ENCODE results near the gene AGBL1.

AGBL1 gene

GRCh38 chr15:86384186-86384585, 304.5 kb downstream of the AGBL1 start:
- Mint-ChIP-seq H3K4me1 (ENCODE audit: low read depth) (no peaks in the 10 kb centered on the region), H3K9me3 (ENCODE audit: low read depth) (no peaks in the 10 kb centered on the region), H3K27me3 (peaks cover 19% of the 10 kb centered on the region), H3K27ac (no peak overlapping the region), H3K4me3 (no peak overlapping the region), H3K36me3 (no peaks in the 10 kb centered on the region)

- H3K36me3 Mint-ChIP-seq, result no peaks in the 10 kb centered on the region
- peaks cover 8% of the 10 kb centered on the region for H3K27me3 Mint-ChIP-seq
- no peak overlapping the region for H3K27ac Mint-ChIP-seq
- no peak overlapping the region for H3K4me3 Mint-ChIP-seq
- no peaks in the 10 kb centered on the region for H3K4me1 Mint-ChIP-seq (ENCODE audit: low read depth)
- no peaks in the 10 kb centered on the region for H3K9me3 Mint-ChIP-seq (ENCODE audit: low read depth)
Measured at GRCh38 chr15:86392296-86392695, 312.6 kb downstream of the AGBL1 start.

- Mint-ChIP-seq H3K27ac (no peak overlapping the region), H3K27me3 (peaks cover 6% of the 10 kb centered on the region), H3K4me3 (no peak overlapping the region), H3K4me1 (ENCODE audit: low read depth) (no peaks in the 10 kb centered on the region), H3K36me3 (no peaks in the 10 kb centered on the region), H3K9me3 (ENCODE audit: low read depth) (no peaks in the 10 kb centered on the region)
Measured at GRCh38 chr15:86392874-86393273, 313.2 kb downstream of the AGBL1 start.

- Mint-ChIP-seq H3K9me3 (ENCODE audit: low read depth) (no peaks in the 10 kb centered on the region), H3K36me3 (no peaks in the 10 kb centered on the region), H3K4me3 (no peak overlapping the region), H3K27ac (no peak overlapping the region), H3K27me3 (peaks cover 2% of the 10 kb centered on the region), H3K4me1 (ENCODE audit: low read depth) (no peaks in the 10 kb centered on the region)
Measured at GRCh38 chr15:86394866-86395265, 315.2 kb downstream of the AGBL1 start.

GRCh38 chr15:86399041-86399954, 319.6 kb downstream of the AGBL1 start:
- Mint-ChIP-seq H3K9me3 (ENCODE audit: low read depth) (no peaks in the 10 kb centered on the region), H3K27ac (no peak overlapping the region), H3K4me1 (ENCODE audit: low read depth) (no peaks in the 10 kb centered on the region), H3K27me3 (no peaks in the 10 kb centered on the region), H3K4me3 (no peak overlapping the region), H3K36me3 (no peaks in the 10 kb centered on the region)

GRCh38 chr15:86403221-86403620, 323.6 kb downstream of the AGBL1 start:
- H3K36me3 Mint-ChIP-seq, result no peaks in the 10 kb centered on the region
- H3K27ac Mint-ChIP-seq, result no peak overlapping the region
- H3K9me3 Mint-ChIP-seq (ENCODE audit: low read depth), result no peaks in the 10 kb centered on the region
- H3K4me1 Mint-ChIP-seq (ENCODE audit: low read depth), result no peaks in the 10 kb centered on the region
- no peak overlapping the region for H3K4me3 Mint-ChIP-seq
- H3K27me3 Mint-ChIP-seq, result peaks cover under 1% of the 10 kb centered on the region

GRCh38 chr15:86403914-86404583, 324.4 kb downstream of the AGBL1 start:
- Mint-ChIP-seq H3K36me3 (no peaks in the 10 kb centered on the region), H3K9me3 (ENCODE audit: low read depth) (no peaks in the 10 kb centered on the region), H3K27me3 (peaks cover 2% of the 10 kb centered on the region), H3K27ac (no peak overlapping the region), H3K4me1 (ENCODE audit: low read depth) (no peaks in the 10 kb centered on the region), H3K4me3 (no peak overlapping the region)

GRCh38 chr15:86408261-86408660, 328.6 kb downstream of the AGBL1 start:
- no peaks in the 10 kb centered on the region for H3K9me3 Mint-ChIP-seq (ENCODE audit: low read depth)
- H3K36me3 Mint-ChIP-seq, result no peaks in the 10 kb centered on the region
- H3K27me3 Mint-ChIP-seq, result peaks cover 5% of the 10 kb centered on the region
- no peak overlapping the region for H3K4me3 Mint-ChIP-seq
- H3K27ac Mint-ChIP-seq, result no peak overlapping the region
- H3K4me1 Mint-ChIP-seq (ENCODE audit: low read depth), result no peaks in the 10 kb centered on the region

- Mint-ChIP-seq H3K27me3 (peaks cover 5% of the 10 kb centered on the region), H3K27ac (no peak overlapping the region), H3K4me1 (ENCODE audit: low read depth) (no peaks in the 10 kb centered on the region), H3K4me3 (no peak overlapping the region), H3K9me3 (ENCODE audit: low read depth) (peaks cover 3% of the 10 kb centered on the region), H3K36me3 (no peaks in the 10 kb centered on the region)
Measured at GRCh38 chr15:86411916-86412315, 332.2 kb downstream of the AGBL1 start.

GRCh38 chr15:86413191-86413590, 333.5 kb downstream of the AGBL1 start:
- Mint-ChIP-seq H3K36me3 (no peaks in the 10 kb centered on the region), H3K27ac (no peak overlapping the region), H3K9me3 (ENCODE audit: low read depth) (peaks cover 3% of the 10 kb centered on the region), H3K27me3 (peaks cover 5% of the 10 kb centered on the region), H3K4me3 (no peak overlapping the region), H3K4me1 (ENCODE audit: low read depth) (no peaks in the 10 kb centered on the region)

- H3K36me3 Mint-ChIP-seq, result peaks cover 3% of the 10 kb centered on the region
Measured at GRCh38 chr15:86425746-86426145, 346.1 kb downstream of the AGBL1 start.

GRCh38 chr15:86432861-86433260, 353.2 kb downstream of the AGBL1 start:
- H3K4me3 Mint-ChIP-seq, result no peak overlapping the region
- peaks cover 2% of the 10 kb centered on the region for H3K27me3 Mint-ChIP-seq
- H3K9me3 Mint-ChIP-seq (ENCODE audit: low read depth), result no peaks in the 10 kb centered on the region
- no peaks in the 10 kb centered on the region for H3K4me1 Mint-ChIP-seq (ENCODE audit: low read depth)
- H3K27ac Mint-ChIP-seq, result no peak overlapping the region
- H3K36me3 Mint-ChIP-seq, result no peaks in the 10 kb centered on the region

More at GRCh38 chr15:86425746-86426145, 346.1 kb downstream of the AGBL1 start:
- H3K27me3 Mint-ChIP-seq, result peaks cover 2% of the 10 kb centered on the region
- no peak overlapping the region for H3K4me3 Mint-ChIP-seq
- no peaks in the 10 kb centered on the region for H3K4me1 Mint-ChIP-seq (ENCODE audit: low read depth)
- H3K27ac Mint-ChIP-seq, result no peak overlapping the region
- H3K9me3 Mint-ChIP-seq (ENCODE audit: low read depth), result peaks cover 13% of the 10 kb centered on the region

- Mint-ChIP-seq H3K9me3 (ENCODE audit: low read depth) (no peaks in the 10 kb centered on the region), H3K27ac (no peak overlapping the region), H3K4me1 (ENCODE audit: low read depth) (no peaks in the 10 kb centered on the region), H3K4me3 (no peak overlapping the region), H3K36me3 (no peaks in the 10 kb centered on the region), H3K27me3 (peaks cover 2% of the 10 kb centered on the region)
Measured at GRCh38 chr15:86433983-86434382, 354.3 kb downstream of the AGBL1 start.

GRCh38 chr15:86439614-86440013, 359.9 kb downstream of the AGBL1 start:
- no peaks in the 10 kb centered on the region for H3K27me3 Mint-ChIP-seq
- no peaks in the 10 kb centered on the region for H3K4me1 Mint-ChIP-seq (ENCODE audit: low read depth)
- no peak overlapping the region for H3K27ac Mint-ChIP-seq
- H3K36me3 Mint-ChIP-seq, result no peaks in the 10 kb centered on the region
- no peak overlapping the region for H3K4me3 Mint-ChIP-seq
- H3K9me3 Mint-ChIP-seq (ENCODE audit: low read depth), result no peaks in the 10 kb centered on the region

GRCh38 chr15:86444527-86444926, 364.9 kb downstream of the AGBL1 start:
- no peaks in the 10 kb centered on the region for H3K36me3 Mint-ChIP-seq
- no peaks in the 10 kb centered on the region for H3K27me3 Mint-ChIP-seq
- no peak overlapping the region for H3K27ac Mint-ChIP-seq
- H3K9me3 Mint-ChIP-seq (ENCODE audit: low read depth), result no peaks in the 10 kb centered on the region
- H3K4me3 Mint-ChIP-seq, result no peak overlapping the region
- no peaks in the 10 kb centered on the region for H3K4me1 Mint-ChIP-seq (ENCODE audit: low read depth)

Data from activated naive CD8-positive, alpha-beta T cell (primary cell).